BLaER1 (cell line): Measurements from ENCODE around the gene GNGT1.

Experiments
- H3K27ac ChIP-seq: shearing (Covaris generic); formaldehyde crosslinking; 2 replicates; pipeline ENCODE4 v1.8.1; 2022
- H3K27me3 ChIP-seq: shearing (Covaris generic); formaldehyde crosslinking; 2 replicates; pipeline ENCODE4 v1.8.1; 2022
- H3K36me3 ChIP-seq: shearing (Covaris generic); formaldehyde crosslinking; 2 replicates; pipeline ENCODE4 v1.8.1; 2022
- H3K4me1 ChIP-seq: shearing (Covaris generic); formaldehyde crosslinking; 2 replicates; pipeline ENCODE4 v1.8.1; 2022
- H3K4me2 ChIP-seq: shearing (Covaris generic); formaldehyde crosslinking; 2 replicates; pipeline ENCODE4 v1.8.1; 2022
- H3K4me3 ChIP-seq: shearing (Covaris generic); formaldehyde crosslinking; 2 replicates; pipeline ENCODE4 v1.8.1; 2022
- H3K9ac ChIP-seq: shearing (Covaris generic); formaldehyde crosslinking; 2 replicates; pipeline ENCODE4 v1.8.1; 2022
- H3K9me3 ChIP-seq: shearing (Covaris generic); formaldehyde crosslinking; 2 replicates; pipeline ENCODE4 v1.8.1; 2022
- H4K20me1 ChIP-seq: shearing (Covaris generic); formaldehyde crosslinking; 2 replicates; pipeline ENCODE4 v1.8.1; 2022
- Cebpa-rat ChIP-seq: shearing (Covaris generic); IDR thresholded peaks from 2 replicates; pipeline ENCODE4 v1.8.1; 2022

GNGT1 gene

GRCh38 chr7:93937818-93938217, 31.5 kb downstream of the GNGT1 start:
- Histone ChIP-seq H3K9me3 (no peaks in the 10 kb centered on the region), H4K20me1 (no peaks in the 10 kb centered on the region), H3K9ac (no peak overlapping the region), H3K4me1 (no peaks in the 10 kb centered on the region), H3K4me3 (no peak overlapping the region), H3K4me2 (no peak overlapping the region), H3K36me3 (no peaks in the 10 kb centered on the region), H3K27ac (no peak overlapping the region), H3K27me3 (no peaks in the 10 kb centered on the region)
- no peak for TF ChIP-seq Cebpa-rat

- no peak overlapping the region for H3K9ac ChIP-seq
- TF ChIP-seq Cebpa-rat: no peak
- H3K9me3 ChIP-seq: no peaks in the 10 kb centered on the region
These were observed 31.9 kb downstream of the GNGT1 start for GRCh38 chr7:93938293-93938692.

GRCh38 chr7:93941945-93942344, 35.6 kb downstream of the GNGT1 start:
- H3K4me3 ChIP-seq: no peak overlapping the region
- H3K27ac ChIP-seq: no peak overlapping the region
- peaks cover 39% of the 10 kb centered on the region for H3K4me1 ChIP-seq
- H3K4me2 ChIP-seq: no peak overlapping the region
- H4K20me1 ChIP-seq: no peaks in the 10 kb centered on the region
- H3K36me3 ChIP-seq: no peaks in the 10 kb centered on the region
- TF ChIP-seq Cebpa-rat: no peak
- no peaks in the 10 kb centered on the region for H3K9me3 ChIP-seq
- no peaks in the 10 kb centered on the region for H3K27me3 ChIP-seq
- H3K9ac ChIP-seq: no peak overlapping the region

More at GRCh38 chr7:93938293-93938692, 31.9 kb downstream of the GNGT1 start:
- Histone ChIP-seq H3K27ac (no peak overlapping the region), H3K36me3 (no peaks in the 10 kb centered on the region), H3K4me1 (peaks cover 4% of the 10 kb centered on the region; the same call in 1 of the 2 replicates), H3K4me2 (no peak overlapping the region), H4K20me1 (no peaks in the 10 kb centered on the region), H3K4me3 (no peak overlapping the region), H3K27me3 (no peaks in the 10 kb centered on the region)

GRCh38 chr7:93943816-93944540, 37.6 kb downstream of the GNGT1 start:
- TF ChIP-seq Cebpa-rat: no peak
- Histone ChIP-seq H3K9me3 (no peaks in the 10 kb centered on the region), H3K4me2 (peak overlapping the region; percentile 54), H3K36me3 (no peaks in the 10 kb centered on the region), H3K4me1 (peaks cover 39% of the 10 kb centered on the region), H3K9ac (no peak overlapping the region), H3K4me3 (no peak overlapping the region), H3K27me3 (no peaks in the 10 kb centered on the region), H3K27ac (no peak overlapping the region; the same call in 1 of the 2 replicates), H4K20me1 (no peaks in the 10 kb centered on the region)

GRCh38 chr7:93944673-93945072, 38.3 kb downstream of the GNGT1 start:
- Histone ChIP-seq H3K4me1 (peaks cover 39% of the 10 kb centered on the region), H3K4me2 (peak overlapping the region; percentile 54), H4K20me1 (no peaks in the 10 kb centered on the region), H3K4me3 (no peak overlapping the region), H3K27me3 (no peaks in the 10 kb centered on the region), H3K36me3 (no peaks in the 10 kb centered on the region), H3K27ac (peak overlapping the region; percentile 52; the same call in 1 of the 2 replicates), H3K9ac (no peak overlapping the region), H3K9me3 (no peaks in the 10 kb centered on the region)
- TF ChIP-seq Cebpa-rat: no peak

GRCh38 chr7:93945083-93945482, 38.7 kb downstream of the GNGT1 start:
- peak overlapping the region; percentile 54 for H3K4me2 ChIP-seq

GRCh38 chr7:93945756-93946535, 39.6 kb downstream of the GNGT1 start:
- no peaks in the 10 kb centered on the region for H4K20me1 ChIP-seq
- no peak for TF ChIP-seq Cebpa-rat
- H3K4me3 ChIP-seq: no peak overlapping the region

More at GRCh38 chr7:93945083-93945482, 38.7 kb downstream of the GNGT1 start:
- Histone ChIP-seq H3K27ac (peak overlapping the region; percentile 52), H3K9me3 (no peaks in the 10 kb centered on the region), H4K20me1 (no peaks in the 10 kb centered on the region), H3K36me3 (no peaks in the 10 kb centered on the region), H3K4me1 (peaks cover 39% of the 10 kb centered on the region), H3K27me3 (no peaks in the 10 kb centered on the region), H3K9ac (no peak overlapping the region), H3K4me3 (no peak overlapping the region)
- no peak for TF ChIP-seq Cebpa-rat

GRCh38 chr7:93948106-93948505, 41.7 kb downstream of the GNGT1 start:
- Histone ChIP-seq H3K9ac (no peak overlapping the region), H3K36me3 (no peaks in the 10 kb centered on the region), H3K27ac (no peak overlapping the region), H3K4me2 (no peak overlapping the region), H3K4me1 (peaks cover 36% of the 10 kb centered on the region), H3K9me3 (no peaks in the 10 kb centered on the region), H3K4me3 (no peak overlapping the region), H3K27me3 (no peaks in the 10 kb centered on the region), H4K20me1 (no peaks in the 10 kb centered on the region)
- TF ChIP-seq Cebpa-rat: no peak

More at GRCh38 chr7:93945756-93946535, 39.6 kb downstream of the GNGT1 start:
- Histone ChIP-seq H3K36me3 (no peaks in the 10 kb centered on the region), H3K9me3 (no peaks in the 10 kb centered on the region), H3K9ac (no peak overlapping the region), H3K27me3 (no peaks in the 10 kb centered on the region), H3K4me2 (peak overlapping the region; percentile 54), H3K27ac (peak overlapping the region; percentile 52; the same call in 1 of the 2 replicates), H3K4me1 (peaks cover 39% of the 10 kb centered on the region)

- no peak for TF ChIP-seq Cebpa-rat
- Histone ChIP-seq H3K4me1 (peaks cover 29% of the 10 kb centered on the region), H3K9ac (no peak overlapping the region), H3K9me3 (no peaks in the 10 kb centered on the region), H3K27ac (no peak overlapping the region), H3K27me3 (no peaks in the 10 kb centered on the region), H3K36me3 (no peaks in the 10 kb centered on the region), H3K4me3 (no peak overlapping the region), H3K4me2 (no peak overlapping the region), H4K20me1 (no peaks in the 10 kb centered on the region)
These were observed 42.5 kb downstream of the GNGT1 start for GRCh38 chr7:93948873-93949272.

GRCh38 chr7:93949423-93949822, 43.1 kb downstream of the GNGT1 start:
- no peak overlapping the region for H3K27ac ChIP-seq
- no peaks in the 10 kb centered on the region for H4K20me1 ChIP-seq
- no peak overlapping the region for H3K4me3 ChIP-seq
- TF ChIP-seq Cebpa-rat: no peak
- peaks cover 23% of the 10 kb centered on the region for H3K4me1 ChIP-seq
- H3K4me2 ChIP-seq: no peak overlapping the region
- H3K27me3 ChIP-seq: no peaks in the 10 kb centered on the region
- H3K36me3 ChIP-seq: no peaks in the 10 kb centered on the region
- H3K9ac ChIP-seq: no peak overlapping the region
- H3K9me3 ChIP-seq: no peaks in the 10 kb centered on the region
